GM18951 (cell line): ENCODE results near the gene PROK2.

Experiments used
- POLR2A ChIP-seq: IDR thresholded peaks from 4 replicates; pipeline ENCODE4 v1.6.1; 2011; ENCODE audit warnings: mild to moderate bottlenecking; ENCODE audit not compliant: insufficient read length, insufficient read depth; ENCODE audit errors: extremely low read depth
- in situ Hi-C: fragments of 300-500 bp; cut with MboI; formaldehyde crosslinking; loops from one replicate; pipeline ENCODE4 v1.12.0; 2022; ENCODE audit warnings: low sequenced_read_pairs, mixed read lengths, inconsistent platforms; ENCODE audit not compliant: unreplicated experiment

PROK2 gene

GRCh38 chr3:71780430-71780829, 4.5 kb downstream of the PROK2 start:
- no peak for TF ChIP-seq POLR2A
- in situ Hi-C loops = no loop called here

- no peak for TF ChIP-seq POLR2A
- in situ Hi-C loops = no loop called here
These were observed 5.1 kb downstream of the PROK2 start for GRCh38 chr3:71779674-71780377.

- in situ Hi-C loops = no loop called here
- TF ChIP-seq POLR2A = no peak
These were observed 6.6 kb downstream of the PROK2 start for GRCh38 chr3:71778353-71778752.

GRCh38 chr3:71776538-71776937, 8.4 kb downstream of the PROK2 start:
- in situ Hi-C loops = no loop called here

GRCh38 chr3:71771884-71772283, 13.1 kb downstream of the PROK2 start:
- no peak for TF ChIP-seq POLR2A
- in situ Hi-C loops = no loop called here

More at GRCh38 chr3:71776538-71776937, 8.4 kb downstream of the PROK2 start:
- TF ChIP-seq POLR2A = no peak

GRCh38 chr3:71771126-71771525, 13.8 kb downstream of the PROK2 start:
- TF ChIP-seq POLR2A = no peak
- in situ Hi-C loops = no loop called here

GRCh38 chr3:71763426-71763825, 21.5 kb downstream of the PROK2 start:
- in situ Hi-C loops = no loop called here
- TF ChIP-seq POLR2A = no peak

- no peak for TF ChIP-seq POLR2A
- in situ Hi-C loops = no loop called here
These were observed 24.8 kb downstream of the PROK2 start for GRCh38 chr3:71760140-71760539.

- in situ Hi-C loops = no loop called here
These were observed 25.5 kb downstream of the PROK2 start for GRCh38 chr3:71759401-71759800.

GRCh38 chr3:71758091-71758490, 26.9 kb downstream of the PROK2 start:
- in situ Hi-C loops = no loop called here
- TF ChIP-seq POLR2A = no peak

More at GRCh38 chr3:71759401-71759800, 25.5 kb downstream of the PROK2 start:
- TF ChIP-seq POLR2A = no peak

GRCh38 chr3:71754610-71755253, 30.2 kb downstream of the PROK2 start:
- in situ Hi-C loops = no loop called here
- TF ChIP-seq POLR2A = no peak

- in situ Hi-C loops = no loop called here
These were observed 31.0 kb downstream of the PROK2 start, which contains the start of gene GPR27 for GRCh38 chr3:71753701-71754609. Gene GPR27, plus strand, starts transcription at chr3:71753855. Its CDS starts 195 bp downstream, at chr3:71754050.

More at GRCh38 chr3:71753701-71754609, 31.0 kb downstream of the PROK2 start, which contains the start of gene GPR27:
- no peak for TF ChIP-seq POLR2A
